GM12891 (cell line): ENCODE results near the gene USP6NL.
A peak's percentile ranks its signal among the peaks of the same experiment; 100 is the strongest.

ENCODE experiments used
- POLR2A ChIP-seq: IDR thresholded peaks from 2 replicates; pipeline ENCODE4 v1.6.1; 2011; ENCODE audit warnings: low read depth, low read length, control low read depth
- POLR2AphosphoS5 ChIP-seq: IDR thresholded peaks from 2 replicates; pipeline ENCODE4 v1.6.1; 2011; ENCODE audit warnings: low read depth, low read length, control low read depth
- SPI1 ChIP-seq: IDR thresholded peaks from 2 replicates; pipeline ENCODE4 v1.6.1; 2011; ENCODE audit warnings: low read depth, low read length, control low read depth
- TAF1 ChIP-seq: IDR thresholded peaks from 2 replicates; pipeline ENCODE4 v1.6.1; 2011; ENCODE audit warnings: low read depth, low read length, control low read depth

DNA sequence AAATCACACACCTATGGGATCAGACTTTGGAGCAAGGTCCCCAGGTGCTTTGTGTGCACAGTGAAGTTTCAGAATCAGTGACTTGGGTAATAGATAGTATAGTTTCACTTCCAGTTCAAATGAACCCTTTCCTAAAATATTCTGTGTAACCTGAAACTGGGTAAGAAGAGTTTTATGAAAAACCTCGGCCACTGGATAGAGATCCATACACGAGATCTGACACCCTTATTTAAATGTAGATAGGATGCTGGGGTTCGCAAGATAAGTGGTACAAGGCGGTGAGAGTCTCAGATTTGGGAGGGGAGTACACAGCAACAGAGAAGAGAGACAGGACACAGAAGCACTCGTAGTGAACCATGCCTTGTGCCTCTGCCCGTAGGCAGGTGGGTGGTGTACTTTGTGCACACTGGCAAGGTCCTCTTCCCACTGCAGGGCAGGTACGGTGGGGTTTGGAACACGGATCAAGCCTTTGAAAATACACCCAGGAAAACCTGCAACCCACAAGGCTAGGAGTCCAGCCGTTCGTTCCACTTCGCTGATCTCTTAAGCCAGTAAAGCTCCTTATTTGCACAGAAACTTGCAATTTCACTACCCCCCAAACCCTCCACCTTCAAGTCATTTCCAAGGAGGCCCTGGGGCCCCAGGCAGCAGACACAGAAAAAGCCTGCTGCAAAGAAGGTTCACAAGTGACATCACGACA is 162.8 kb downstream of the USP6NL start:
- TF ChIP-seq POLR2A (no peak), POLR2AphosphoS5 (no peak), SPI1 (peak; percentile 79), TAF1 (no peak)
